ENCODE data around the gene TCP11L2.

Gene TCP11L2

DNA sequence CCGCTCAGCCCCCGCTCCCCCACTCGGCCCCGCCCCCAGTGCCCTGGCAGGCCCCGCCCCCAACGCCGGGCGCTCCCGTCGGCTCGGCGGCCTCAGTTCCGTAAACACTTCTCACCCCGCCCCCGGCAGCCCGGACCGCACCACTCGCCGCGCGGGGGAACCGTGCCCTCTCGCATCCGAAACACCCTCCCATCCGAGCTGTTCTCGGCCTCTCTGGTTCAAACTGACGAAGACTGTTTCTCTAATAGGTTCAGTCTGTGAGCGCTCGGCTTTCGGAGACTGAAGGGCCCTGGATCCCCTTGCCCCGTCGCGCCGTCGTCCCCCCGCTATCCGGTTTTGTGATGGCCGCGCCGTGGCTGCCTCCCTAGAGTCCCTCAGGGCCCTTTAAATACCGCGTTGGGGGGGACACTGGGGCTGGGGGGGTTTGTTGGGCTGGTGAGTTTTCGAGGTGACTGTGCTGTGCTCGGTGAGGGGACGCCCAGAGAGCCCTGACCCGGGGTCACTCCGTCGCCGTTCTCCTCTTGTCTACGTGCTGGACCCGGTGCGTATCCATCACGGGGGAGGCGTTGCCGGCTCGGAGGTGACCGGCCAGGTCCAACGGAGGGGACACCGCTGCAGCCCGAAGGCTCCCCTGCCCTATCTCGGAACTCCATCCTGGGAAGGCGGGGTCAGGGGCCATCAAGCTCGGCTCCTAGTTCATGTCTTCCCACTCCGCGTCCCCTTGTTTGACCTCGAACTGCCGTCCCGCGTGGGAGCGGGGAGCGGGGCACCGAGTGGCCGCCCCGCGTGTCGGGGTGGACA, at the start of gene TCP11L2:
TSS of gene TCP11L2 (plus strand) at position 333 of the 801 bp plus-strand sequence. CDS start 8,343 bp downstream, outside the sequence.
- DNase-seq (ENCODE audit: low read depth in 3 of 3) = peak; percentile 77 to 86 (median 78)

GRCh38 chr12:106254724-106255123, 47.8 kb upstream of the TCP11L2 start:
- no peak for DNase-seq (ENCODE audit: low read depth in 3 of 3)

DNA sequence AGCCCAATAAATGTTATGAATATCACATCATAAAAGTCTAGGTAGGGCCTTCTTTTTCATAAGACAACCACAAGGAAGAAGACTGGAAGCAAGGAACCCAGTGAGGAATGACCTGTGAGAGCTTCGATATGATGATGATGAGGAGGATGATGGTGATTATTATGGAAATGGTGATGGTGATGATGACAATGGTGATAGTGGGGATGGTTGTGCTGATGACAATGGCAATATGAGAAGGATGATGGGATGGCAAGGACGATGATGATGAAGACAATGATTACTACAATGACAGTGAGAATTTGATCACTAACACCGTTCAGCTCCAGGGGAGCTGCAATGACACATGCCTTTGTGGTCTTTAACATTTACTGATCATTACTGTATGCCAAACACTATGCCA, 47.0 kb upstream of the TCP11L2 start:
- no peak for DNase-seq (ENCODE audit: low read depth in 3 of 3)

GRCh38 chr12:106255952-106256351, 46.6 kb upstream of the TCP11L2 start:
- DNase-seq (ENCODE audit: low read depth in 3 of 3) = no peak

GRCh38 chr12:106256524-106256923, 46.0 kb upstream of the TCP11L2 start:
- DNase-seq (ENCODE audit: low read depth in 3 of 3) = no peak

GRCh38 chr12:106258226-106258625, 44.3 kb upstream of the TCP11L2 start:
- no peak for DNase-seq (ENCODE audit: low read depth in 3 of 3)

- DNase-seq (ENCODE audit: low read depth in 3 of 3) = no peak
These were observed 43.6 kb upstream of the TCP11L2 start for GRCh38 chr12:106258935-106259334.

DNA sequence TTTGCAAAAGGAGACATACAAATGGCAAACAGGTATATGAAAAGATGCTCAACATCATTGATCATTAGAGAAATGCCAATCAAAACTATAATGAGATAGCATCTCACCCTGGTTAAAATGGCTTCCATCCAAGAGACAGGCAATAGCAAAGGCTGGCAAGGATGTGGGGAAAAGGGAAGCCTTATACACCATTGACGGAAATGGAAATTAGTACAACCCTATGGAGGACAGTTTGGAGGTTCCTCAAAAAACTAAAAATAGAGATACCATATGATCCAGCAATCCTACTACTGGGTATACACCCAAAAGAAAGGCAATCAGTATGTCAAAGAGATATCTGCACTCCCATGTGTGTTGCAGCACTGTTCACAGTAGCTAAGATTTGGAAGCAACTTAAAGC, 37.4 kb upstream of the TCP11L2 start:
- no peak for DNase-seq (ENCODE audit: low read depth in 3 of 3)

DNA sequence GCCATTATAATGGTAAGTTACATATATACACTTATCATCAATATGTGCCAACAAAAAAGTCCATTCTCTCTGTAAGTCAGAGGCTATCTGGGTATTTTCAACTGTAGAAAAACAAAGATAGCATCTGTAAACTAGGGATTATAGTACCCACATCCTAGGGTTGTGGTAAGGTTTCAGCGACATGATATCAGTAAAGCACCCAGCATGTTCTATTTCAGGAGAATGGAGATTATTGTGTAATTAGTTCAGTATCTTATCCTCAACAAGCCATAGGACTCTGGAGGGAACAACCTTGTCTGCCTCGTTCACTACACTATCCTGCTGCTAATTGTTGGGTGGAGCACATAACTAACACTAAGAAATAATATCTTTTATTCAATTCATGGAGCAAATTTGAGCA, 35.0 kb upstream of the TCP11L2 start:
- no peak for DNase-seq (ENCODE audit: low read depth in 3 of 3)

DNA sequence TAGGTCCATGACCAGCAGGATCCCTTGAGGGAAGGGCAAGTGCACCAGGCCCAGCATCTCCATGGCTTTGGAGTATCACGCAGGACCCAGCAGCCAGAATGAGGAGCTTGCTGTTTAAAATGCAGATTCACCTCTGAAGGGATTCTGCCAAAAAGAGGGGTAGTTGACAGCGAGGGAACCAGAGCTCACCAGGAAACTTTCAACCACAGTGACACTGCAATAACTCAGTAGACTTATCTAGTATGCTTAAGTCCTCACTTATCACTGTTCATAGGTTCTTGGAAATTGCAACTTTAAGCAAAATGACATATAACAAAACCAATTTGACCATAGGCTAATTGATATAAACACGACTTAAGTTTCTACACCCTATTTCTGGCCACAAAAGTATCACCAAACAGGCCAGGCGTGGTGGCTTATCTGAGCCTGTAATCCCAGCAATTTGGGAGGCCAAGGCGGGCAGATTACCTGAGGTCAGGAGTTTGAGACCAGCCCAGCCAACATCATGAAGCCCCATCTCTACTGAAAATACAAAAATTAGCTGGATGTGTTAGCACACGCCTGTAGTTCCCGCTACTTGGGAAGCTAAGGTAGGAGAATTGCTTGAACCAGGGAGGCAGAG, 33.3 kb upstream of the TCP11L2 start:
- DNase-seq (ENCODE audit: low read depth in 3 of 3) = no peak

DNA sequence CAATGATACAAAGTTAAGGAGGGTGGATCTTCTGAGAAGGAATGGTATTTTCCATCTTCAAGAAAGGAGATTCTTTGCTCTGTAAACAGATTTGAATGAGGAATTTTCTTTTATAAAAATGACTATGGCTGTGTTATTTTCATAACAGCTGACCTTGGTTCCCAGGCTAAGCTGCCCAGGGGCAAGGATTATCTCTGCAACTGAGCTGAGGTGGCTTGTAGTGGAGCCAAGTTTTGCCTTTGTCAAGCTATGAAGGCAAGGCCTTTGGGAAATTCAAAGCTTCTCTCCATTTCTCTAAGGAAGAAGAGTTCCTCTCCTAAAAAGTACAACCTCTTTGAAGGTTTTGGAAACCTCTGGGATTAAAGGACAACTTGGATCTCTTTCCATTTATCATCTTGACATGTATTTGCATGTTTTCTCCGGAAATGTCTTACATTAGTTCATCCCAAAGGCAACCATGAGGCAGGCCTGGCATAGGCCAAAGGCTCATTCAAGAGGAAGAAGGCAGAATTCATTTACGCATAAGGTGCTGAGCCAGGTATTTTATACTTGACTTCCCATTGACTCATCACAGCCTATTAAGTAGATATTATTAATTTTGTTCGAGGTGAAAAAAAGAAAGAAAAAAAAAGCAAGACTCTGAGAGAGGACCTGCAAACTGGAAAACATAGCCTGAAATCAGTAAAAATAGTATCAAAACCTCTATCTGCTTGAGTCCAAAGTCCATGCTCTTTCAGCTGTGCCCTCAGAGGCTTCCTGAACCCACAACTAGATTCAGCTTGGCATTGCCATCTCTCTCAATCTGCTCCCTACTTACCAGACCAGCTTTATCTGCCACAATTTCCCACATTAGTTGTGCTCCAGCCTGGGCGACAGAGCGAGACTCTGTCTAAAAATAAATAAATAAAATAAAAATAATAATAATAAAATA, 30.7 kb upstream of the TCP11L2 start:
- DNase-seq (ENCODE audit: low read depth in 3 of 3) = no peak

- DNase-seq (ENCODE audit: low read depth in 3 of 3) = no peak
These were observed 29.0 kb upstream of the TCP11L2 start for GRCh38 chr12:106273491-106273890.

DNA sequence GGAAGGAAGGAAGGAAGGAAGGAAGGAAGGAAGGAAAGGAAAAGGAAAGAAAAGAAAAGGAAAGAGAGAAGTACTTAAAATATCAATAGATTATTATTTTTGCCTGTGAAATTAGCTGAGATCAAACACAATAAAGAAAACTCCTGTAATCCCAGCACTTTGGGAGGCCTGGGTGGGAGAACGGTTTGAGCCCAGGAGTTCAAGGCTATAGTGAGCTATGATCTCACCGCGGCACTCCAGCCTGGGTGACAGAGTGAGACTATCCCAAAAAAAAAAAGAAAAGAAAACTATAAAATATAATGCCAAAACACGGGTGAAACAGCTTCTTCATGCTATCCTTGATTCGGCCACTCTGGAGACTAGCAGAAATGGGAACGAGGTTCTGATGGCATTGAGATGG, 28.5 kb upstream of the TCP11L2 start:
- no peak for DNase-seq (ENCODE audit: low read depth in 3 of 3)

- no peak for DNase-seq (ENCODE audit: low read depth in 3 of 3)
These were observed 27.9 kb upstream of the TCP11L2 start for GRCh38 chr12:106274575-106275121.

DNA sequence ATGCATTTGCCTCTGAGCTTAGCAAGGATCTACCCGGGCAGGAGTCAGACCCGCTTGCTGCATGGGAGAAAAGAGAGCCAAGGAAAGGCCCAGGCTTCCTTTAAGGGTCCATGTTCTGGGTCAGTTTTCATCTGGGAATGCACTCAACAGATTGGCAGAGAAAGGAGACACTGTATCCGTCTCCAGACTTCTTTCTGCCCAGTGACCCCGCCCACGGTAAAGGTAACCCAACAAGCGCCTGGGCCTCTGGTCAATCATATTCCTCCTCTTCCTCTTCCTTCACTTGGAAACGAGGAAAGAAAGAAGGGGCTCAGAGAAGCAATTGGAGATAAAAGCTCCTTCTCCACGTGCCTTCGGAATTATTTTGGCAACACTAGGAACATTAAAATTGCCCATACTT, 27.1 kb upstream of the TCP11L2 start:
- no peak for DNase-seq (ENCODE audit: low read depth in 3 of 3)

GRCh38 chr12:106276032-106276740, 26.3 kb upstream of the TCP11L2 start:
- DNase-seq (ENCODE audit: low read depth in 3 of 3) = no peak

DNA sequence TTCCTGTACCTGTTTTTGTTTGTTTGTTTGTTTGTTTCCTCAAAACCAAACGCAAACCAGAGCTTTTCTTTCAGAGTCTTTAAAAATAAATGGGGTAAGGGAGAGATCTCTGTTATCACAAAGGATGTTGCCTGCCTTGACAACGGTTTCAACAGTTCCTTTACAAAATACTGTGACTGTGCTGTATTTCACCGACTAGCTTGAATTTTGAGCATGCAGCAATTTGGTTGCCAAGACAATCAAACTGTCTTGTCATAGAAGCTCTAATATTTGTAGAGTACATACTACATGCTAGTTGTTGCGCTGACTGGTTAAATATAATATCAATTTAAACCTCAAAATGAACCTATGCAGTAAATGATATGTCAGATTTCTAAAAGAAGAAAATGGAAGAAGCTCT, 22.4 kb upstream of the TCP11L2 start:
- DNase-seq (ENCODE audit: low read depth in 3 of 3) = no peak

- DNase-seq (ENCODE audit: low read depth in 3 of 3) = no peak
These were observed 21.3 kb upstream of the TCP11L2 start for GRCh38 chr12:106281056-106281782.

DNA sequence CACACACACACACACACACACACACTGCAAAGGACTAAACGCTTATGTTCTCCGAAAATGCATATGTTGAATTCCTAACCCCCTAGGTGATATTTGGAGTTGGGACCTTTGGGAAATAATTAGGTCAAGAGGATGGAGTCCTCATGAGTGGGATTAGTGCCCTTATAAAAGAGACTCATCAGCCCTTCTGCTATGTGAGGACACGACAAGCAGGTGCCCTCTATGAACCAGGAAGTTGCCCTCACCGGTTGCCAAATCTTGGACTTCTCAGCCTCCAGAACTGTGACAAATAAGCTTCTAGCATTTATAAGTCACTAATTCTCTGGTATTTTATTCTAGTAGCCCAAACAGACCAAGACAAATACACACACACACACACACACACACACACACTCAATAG, 20.7 kb upstream of the TCP11L2 start:
- DNase-seq (ENCODE audit: low read depth in 3 of 3) = no peak

GRCh38 chr12:106282457-106283097, 20.0 kb upstream of the TCP11L2 start:
- DNase-seq (ENCODE audit: low read depth in 3 of 3) = peak in 2 of 3 experiments; percentile 19 to 20
